ENCODE measurements around the gene ABCF3.

The ABCF3 gene

DNA sequence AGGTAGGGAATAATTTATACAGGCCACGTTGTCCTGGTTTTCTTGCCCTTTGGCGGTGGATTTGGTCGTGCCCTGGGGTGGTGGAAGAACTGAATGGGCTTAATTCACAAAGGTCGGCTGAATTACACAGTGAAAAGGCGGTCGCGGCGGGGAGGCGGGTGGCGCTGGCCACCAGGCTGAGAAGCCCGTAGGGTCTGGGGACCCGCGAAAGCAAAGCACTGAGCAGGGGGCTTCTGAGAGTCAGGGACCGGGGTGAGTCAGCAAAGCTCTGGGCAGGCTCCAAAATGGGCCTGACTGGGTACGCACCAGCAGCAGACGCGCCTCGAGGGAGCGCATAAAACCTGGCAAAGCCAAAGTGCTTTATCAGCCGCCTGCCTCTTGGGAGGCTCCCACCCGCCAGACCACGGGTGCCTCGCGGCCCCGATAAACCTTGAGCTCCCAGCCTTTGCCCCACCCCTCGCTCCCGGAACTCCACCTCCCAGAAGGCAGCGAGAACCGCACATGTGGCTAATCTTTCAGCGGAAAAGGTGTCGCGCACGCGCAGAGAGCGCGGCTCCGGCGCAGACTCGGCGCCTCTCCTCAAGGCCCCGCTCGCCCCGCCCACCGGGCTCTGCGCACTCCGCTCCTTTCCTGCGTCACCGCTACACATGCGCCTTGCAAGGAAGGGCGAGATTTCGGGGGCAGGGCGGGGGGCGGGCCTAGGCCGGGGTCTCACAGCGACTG is 377 bp upstream of the ABCF3 start:
- DNase-seq (ENCODE audit: low read depth): peak; percentile 98

DNA sequence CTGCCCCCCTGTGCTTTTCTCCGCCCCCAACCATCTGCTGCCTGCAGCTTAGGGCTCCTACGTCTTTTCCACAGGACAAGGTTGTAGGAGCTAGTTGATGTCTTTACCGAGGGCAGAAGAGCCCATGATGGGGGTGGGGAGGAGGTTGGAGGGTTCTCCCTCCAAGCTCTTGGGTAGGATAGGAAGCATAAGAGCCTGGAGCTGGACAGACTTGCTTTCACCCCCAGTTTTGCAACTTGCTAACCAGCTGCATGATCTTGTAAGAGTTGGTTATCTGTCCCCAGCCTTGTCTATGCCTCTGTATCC is 856 bp downstream of the ABCF3 start:
- DNase-seq (ENCODE audit: low read depth): no peak

DNA sequence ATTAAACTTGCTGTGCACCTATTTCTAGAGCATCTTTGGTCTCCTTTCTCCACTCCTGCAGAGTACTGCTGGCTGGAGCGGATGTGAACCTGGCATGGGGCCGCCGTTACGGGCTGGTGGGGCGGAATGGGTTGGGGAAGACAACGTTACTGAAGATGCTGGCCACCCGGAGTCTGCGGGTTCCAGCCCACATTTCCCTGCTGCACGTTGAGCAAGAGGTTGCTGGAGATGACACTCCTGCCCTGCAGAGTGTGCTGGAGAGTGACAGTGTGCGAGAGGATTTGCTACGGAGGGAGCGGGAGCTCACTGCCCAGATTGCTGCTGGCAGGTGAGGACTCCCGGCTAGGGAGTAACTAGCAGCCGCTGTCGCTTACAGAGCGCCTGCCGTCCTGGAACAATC is 2.1 kb downstream of the ABCF3 start:
- no peak for DNase-seq (ENCODE audit: low read depth)

DNA sequence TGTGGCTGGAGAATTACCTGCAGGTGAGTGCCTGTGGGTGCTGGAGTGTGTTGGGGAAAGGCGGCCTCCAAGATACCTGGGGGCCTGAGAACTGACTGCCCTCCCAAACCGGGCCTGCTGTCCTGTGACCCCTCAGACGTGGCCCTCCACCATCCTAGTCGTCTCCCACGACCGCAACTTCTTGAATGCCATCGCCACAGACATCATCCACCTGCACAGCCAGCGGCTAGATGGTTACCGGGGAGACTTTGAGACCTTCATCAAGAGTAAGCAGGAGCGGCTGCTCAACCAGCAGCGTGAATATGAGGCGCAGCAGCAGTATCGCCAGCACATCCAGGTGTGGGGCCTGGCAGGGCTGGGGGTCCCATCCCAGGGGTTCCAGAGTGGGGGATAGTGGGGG is 3.4 kb downstream of the ABCF3 start:
- DNase-seq (ENCODE audit: low read depth): no peak

DNA sequence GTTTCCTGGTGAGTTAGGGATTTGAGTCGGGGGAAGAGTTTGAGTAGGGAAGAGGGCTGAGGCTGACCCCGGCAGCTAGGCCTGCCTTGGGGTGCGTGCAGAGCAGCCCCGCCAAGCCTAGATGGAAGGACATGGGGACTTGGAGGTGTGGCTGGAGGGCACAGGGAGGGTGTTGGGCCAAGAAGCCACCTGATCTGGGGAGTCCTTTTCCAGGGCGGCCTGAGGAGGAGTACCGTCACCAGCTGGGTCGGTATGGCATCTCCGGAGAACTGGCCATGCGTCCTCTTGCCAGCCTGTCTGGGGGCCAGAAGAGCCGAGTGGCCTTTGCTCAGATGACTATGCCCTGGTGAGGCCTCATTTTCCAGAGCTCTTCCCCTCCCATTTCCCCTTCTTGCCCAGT is 6.9 kb downstream of the ABCF3 start:
- DNase-seq (ENCODE audit: low read depth): no peak

DNA sequence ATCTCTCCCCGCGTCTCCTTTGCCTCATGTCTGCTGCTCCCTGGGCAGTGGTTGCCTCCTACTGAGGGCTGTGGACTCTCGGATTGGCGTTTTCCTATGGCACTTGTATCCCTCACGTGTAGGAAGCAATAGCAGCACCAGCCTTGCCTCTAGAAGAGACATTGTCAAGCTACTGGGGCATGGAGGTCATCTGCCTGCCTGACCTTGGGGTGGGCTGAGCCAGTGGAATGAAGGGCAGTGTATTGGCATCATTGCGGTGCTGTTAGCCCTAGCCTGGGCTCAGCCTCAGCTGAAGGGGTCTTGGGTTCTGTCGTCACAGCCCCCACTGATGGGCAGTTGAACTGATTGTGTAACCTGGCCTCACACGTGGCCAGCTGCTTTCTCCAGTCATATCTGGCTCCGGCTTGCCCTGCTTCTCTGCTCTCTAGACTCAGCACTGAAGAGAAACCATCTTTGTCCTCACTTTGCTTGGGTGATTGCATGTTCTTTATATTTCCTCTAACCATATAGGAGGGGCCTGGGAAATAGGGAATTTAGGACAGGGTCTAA is 8.1 kb downstream of the ABCF3 start:
- DNase-seq (ENCODE audit: low read depth): no peak

DNA sequence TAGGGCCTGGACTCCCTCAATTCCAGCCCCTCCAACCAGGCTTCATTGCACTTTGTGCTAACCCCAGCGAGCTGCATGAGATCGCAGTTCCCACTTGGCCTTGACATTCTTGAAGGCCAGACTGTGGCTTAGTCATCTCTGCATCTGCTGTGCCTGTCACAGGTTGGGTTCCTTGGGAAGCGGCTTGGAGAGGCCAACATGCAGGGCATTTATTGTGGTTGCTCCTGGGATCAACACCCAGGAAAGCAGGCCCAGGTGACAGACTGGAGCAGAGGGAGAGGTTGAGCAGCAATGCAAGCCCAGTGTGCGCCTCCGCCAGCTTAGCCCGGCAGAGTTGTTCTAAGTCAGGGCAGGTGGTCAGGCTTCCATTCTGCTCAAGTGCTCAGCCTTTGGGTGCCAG is 10.5 kb downstream of the ABCF3 start:
- DNase-seq (ENCODE audit: low read depth): no peak

DNA sequence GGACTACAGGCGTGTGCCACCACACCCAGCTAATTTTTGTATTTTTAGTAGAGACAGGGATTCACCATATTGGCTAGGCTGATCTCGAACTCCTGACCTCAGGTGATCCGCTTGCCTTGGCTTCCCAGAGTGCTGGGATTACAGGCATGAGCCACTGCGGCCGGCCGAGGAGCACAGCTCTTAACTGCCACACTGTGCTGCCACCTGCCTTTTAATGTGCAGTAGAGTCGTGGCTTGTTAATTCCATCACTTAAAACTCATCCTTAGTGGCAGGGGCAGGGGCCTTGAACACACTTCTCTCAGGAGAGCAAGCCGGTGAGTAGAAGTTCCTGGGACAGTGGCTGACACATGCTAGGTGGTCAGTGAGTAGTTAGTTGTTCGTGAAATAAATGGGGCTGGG is 12.5 kb downstream of the ABCF3 start:
- no peak for DNase-seq (ENCODE audit: low read depth)

DNA sequence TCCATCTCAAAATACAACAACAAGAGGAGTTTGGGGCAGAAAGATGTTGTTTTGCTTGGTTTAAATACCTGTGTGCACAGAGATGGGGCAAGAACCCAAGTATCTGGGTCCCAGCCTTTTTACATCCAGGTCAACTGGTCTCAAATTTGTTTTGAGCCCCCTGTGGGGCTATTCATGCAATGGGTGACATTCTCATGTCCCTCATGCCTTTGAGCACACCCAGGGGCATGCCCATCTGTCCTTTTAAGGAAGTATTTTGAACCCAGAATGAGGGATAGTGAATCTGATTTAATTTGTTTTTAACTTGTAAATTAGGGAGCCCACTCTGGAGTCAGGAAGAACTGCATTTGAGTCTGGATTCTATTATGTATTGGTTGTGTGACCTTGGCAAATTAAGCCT is 14.8 kb downstream of the ABCF3 start:
- DNase-seq (ENCODE audit: low read depth): no peak

DNA sequence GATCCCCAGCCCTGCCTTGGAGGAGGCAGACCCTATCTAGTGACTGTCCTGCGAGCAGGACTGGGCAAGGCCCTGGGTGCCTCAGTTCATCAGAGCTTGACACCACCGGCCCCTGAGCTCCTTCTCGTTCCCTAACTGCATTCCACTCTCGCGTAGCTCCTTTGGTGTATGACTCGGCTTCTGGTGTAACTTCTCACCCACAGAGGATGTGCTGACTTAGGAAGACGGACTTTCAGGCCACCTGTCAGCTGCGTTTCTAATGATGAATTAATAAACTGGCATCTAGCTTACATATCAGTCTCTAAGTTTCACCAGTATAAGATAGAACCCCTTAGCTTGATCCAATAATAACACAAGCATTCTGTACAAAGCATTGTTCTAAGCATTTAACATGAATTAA is 17.5 kb downstream of the ABCF3 start:
- no peak for DNase-seq (ENCODE audit: low read depth)

DNA sequence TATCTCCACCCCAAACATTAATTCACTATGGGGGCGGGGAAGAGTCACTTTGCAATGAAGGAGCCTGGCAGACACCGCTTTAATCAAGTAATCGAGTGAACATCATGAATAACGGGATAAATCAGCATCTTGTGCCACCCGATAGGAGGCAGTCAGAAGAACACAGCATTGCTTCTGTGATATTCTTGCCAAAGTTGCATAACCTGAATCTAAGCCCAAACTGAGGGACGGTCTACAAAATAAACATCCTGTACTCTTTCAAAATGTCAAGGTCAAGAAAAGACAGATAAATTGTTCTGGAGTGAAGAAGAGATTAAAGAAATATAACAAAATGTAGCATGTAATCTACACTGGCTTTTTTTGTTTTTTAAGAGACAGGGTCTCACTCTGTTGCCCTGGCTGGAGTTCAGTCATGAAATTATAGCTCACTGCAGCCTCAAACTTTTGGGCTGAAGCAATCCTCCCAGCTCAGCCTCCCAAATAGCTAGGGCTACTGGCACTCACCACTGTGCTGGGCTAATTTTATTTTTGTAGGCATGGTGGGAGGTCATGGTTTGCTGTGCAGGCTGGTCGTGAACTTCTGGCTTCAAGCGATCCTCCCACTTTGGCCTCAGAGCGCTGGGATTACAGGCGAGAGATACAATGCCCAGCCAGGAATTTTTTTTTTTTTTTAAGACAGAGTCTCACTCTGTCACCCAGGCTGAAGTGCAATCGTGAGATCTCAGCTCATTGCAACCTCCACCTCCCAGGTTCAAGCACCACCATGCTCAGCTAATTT is 23.3 kb downstream of the ABCF3 start:
- DNase-seq (ENCODE audit: low read depth): no peak

DNA sequence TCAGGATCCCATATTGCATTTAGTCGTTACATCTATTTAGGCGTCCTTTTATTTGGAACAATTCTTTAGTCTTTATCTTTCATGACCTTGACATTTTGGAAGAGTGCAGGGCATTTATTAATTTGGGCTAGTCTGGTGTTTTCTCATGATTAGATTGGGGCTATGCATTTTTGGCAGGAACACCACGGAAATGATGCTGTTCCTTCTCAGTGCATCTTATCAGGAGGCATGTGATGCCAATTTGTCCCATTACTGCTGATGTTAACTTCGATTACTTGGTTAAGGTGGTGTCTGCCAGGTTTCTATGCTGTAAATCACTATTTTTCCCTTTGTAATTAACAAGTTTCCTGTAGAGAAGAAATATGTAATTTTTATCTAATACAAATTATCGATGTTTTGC is 25.3 kb downstream of the ABCF3 start:
- DNase-seq (ENCODE audit: low read depth): no peak

DNA sequence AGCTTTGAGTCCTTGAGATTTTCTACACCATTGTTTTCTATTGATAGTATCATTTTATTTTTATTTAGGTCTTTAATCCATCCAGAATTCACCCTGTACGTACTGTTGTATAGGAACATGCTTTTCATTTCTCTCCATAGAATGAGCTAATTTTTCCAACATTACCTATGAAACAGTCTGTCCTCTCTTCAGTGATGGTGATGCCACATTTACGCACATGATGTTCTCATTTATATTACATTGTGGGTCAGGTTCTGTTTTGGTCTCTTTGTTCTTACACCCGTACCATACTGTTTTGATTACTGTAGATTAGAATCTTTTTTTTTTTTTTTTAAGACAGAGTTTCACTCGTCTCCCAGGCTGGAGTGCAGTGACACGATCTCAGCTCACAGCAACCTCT is 25.7 kb downstream of the ABCF3 start:
- DNase-seq (ENCODE audit: low read depth): no peak

DNA sequence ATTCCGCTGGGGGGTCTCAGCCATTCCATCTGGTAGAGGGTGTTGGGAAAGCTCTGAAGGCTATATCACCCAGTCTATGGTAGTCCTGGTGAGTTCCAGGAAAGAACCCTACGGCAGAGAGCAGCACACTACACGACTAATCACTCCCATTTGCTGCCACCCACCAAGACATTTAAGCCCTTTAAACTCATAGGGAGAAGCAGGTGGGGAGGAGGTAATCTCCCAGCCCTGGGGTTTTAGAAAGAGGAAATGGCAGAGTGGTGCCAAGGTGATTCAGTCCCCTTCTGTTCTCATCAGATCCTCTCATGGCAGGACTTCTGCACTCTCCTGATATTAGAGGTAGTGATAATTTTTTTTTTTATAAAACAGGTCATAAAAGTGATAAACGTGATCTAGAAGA is 32.8 kb downstream of the ABCF3 start:
- no peak for DNase-seq (ENCODE audit: low read depth)

DNA sequence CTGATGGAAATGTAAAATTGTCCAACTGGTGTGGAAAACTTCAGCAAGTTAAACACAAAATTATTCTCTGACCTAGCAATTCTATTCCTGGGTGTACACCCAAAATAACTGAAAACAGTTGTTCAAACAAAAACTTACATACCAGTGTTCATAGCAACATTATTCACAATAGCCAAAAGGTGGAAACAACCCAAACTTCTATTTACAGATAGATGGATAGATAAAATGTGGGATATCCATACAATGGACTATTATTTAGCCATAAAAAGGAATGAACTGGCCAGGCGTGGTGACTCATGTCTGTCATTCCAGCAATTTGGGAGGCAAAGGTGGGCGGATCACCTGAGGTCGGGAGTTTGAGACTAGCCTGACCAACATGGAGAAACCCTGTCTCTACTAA is 36.5 kb downstream of the ABCF3 start:
- DNase-seq (ENCODE audit: low read depth): no peak

DNA sequence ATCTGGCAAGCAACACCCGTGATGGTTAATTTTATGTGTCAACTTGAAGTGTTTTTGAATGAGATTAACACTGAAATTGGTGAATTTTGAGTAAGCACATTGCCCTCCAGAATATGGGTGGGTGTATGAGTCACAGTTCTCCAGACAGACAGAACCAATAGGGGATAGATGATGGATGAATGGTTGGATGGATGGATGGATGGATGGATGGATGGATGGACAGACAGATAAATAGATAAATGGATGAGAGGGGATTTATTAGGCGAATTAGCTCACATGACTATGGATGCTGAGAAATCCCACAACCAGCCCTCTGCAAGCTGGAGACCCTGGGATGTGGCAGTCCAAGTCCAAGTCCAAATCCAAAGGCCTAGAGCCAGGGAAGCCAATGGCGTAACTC is 37.9 kb downstream of the ABCF3 start:
- no peak for DNase-seq (ENCODE audit: low read depth)

DNA sequence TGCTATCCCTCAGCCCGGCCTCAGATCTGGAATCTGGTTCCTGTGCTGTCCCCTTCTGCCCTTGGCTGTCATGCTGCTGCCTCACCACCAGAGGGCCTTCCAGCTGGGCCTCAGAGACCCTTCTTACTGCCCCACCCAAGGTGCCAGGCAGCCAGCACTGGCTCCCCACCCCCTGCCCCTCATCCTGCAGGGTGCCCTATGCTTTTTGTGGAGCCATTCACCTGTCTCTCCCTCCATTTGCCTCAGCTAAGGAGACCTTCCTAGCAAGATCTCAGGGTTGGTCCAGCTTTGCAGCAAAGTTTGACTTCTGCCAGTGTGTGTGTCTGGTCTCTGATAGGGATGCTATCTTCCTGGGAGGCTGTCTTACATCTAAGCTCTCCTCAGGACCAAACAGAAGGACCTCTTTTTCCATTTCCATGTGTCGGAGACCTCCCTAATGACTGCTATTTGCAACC is 41.5 kb downstream of the ABCF3 start:
- no peak for DNase-seq (ENCODE audit: low read depth)

DNA sequence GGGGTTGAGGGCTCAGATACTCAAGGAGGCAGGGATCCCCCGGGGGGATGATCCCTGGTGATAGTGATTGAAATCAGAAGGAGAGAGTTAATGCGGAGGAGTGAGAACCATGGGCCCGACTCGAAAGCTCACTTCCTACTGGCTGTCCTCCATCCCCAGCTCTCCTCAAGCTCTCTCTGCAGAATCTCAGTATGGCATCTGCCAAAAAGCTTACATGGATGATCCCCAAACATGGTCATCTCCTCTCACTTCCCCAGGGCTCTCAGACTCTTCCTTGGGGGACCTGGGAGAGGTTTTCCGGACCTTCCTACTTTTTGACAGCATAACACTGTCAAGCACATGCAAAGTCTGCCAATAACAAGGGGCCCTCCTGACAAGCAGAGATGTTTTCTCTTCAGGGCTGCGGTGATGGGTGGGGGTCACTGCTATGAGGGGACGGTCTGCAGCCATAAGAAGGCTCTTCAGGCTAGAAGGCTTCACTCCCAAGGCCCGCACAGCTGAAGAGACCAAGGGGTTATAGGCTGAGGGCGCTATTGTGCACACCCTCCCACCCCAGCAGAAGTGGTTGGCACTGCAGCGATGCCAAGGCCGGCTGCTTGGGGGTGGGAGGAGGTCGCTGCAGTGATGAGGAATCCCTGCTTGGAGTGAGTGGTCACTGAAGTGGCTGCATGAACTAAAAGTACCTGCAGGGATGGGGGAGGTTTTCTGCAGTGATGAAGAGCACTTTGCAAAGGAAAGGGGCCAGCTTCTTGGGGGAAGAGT is 42.6 kb downstream of the ABCF3 start:
- DNase-seq (ENCODE audit: low read depth): no peak

DNA sequence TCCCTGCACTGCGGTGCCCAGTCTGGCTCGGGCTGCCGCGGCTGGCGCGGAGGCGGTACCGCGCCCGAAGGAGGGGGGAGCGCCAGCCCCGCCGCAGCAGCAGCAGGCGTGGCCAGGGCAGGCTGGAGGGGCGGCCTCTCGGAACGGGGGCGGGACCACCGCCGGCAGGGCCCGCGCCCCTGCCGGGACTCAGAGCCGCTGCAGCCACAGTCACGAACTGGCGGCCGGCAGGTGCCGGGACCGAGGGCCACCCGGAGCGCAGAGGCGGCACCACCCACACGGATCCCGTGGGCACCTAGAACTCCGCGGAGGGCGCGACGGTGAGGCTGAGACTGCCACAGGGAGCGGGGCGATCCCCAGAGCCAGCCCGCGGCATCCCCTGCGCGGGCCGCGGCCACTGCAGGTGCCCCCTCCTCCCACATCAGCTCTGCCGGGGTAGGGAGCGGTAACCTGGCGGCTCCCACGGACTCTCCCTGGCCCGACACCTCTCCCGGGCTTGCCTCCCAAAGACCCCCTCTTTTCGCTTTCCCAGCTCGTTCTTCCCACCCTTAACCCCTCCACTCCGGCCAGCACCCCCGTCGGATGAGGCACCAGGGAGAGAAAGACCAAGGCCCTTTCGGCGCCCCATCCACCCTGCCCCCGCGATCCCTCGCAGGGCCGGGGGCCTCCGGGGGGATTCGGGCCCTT is 43.5 kb downstream of the ABCF3 start, which contains the start of gene VWA5B2:
TSS of gene VWA5B2 (plus strand) at position 192 of the 687 bp plus-strand sequence. CDS start 944 bp downstream, outside the sequence.
- DNase-seq (ENCODE audit: low read depth): peak; percentile 41

DNA sequence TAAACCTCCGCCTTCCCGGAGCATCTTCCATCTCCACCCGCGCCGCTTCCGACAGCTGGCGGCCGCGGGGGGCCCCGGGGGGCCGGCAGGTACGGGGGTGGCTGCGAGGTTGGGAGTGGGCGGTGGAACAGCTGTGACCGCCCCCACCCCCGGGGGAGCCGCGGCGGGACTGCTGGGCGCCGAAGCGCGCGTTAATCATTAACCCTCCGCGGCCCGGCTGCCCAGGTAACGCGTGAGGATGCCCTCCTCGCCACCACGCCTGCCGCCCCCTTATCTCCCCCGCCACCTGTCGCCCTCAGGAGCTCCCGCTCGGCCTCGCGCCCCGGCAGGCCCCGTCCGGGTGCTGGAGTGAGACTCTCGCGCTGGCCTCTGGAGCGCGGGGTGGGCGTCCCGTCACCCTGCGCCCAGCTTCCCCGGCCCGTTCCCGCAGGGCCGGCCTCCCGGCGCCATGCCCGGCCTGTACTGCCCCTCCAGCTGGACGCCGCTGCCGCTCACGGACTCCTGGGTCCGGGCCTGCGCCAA is 44.1 kb downstream of the ABCF3 start:
- no peak for DNase-seq (ENCODE audit: low read depth)

DNA sequence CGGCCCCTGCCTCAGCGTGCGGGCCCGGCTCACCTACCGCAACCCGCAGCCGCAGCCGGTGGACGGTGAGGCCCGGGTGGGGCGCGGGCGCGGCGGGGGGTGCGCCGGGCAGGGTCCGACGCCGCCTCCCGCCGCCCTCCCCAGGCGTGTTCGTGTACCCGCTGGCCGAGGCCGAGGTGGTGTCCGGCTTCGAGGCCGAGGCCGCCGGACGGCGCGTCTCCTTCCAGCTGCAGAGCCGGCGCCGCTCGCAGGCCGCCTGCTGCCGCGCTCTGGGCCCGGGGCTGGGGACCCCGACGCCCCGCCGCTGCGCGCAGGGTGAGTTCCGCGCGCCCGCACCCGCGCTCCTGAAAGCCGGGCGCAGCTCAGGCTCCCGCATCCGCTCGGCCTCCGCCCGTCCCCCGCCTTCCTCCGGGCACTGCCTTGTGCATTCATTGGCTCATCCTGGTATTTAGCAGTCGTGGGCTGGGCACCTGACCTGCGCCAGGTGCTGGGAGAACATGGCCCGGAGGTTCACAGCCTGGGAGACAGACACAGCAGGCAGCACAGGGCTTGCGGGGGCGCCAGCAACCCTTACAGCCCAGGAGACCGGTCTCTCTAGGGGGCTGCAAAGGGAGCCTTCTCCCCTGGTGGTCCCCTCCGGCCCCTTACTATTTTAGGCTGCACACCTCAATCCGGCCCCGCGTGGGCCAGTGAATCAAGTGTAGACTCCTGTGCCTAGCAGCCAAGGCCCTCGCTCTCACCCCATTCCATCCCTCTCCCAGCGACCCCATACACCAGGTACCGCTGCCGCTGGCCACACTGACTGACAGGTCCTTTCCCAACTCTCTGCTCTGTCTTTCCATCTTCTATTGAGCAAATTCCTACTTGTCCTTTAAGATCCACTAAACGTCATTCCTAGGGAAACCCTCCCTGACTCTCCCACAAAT is 44.9 kb downstream of the ABCF3 start:
- no peak for DNase-seq (ENCODE audit: low read depth)
